ENCODE data around the gene ZBTB7B. TPM values are rescaled to one million over a fixed set of nuclear protein-coding genes. Genes with fewer than 3 reads are reported as not detected.

ZBTB7B gene
- total and polyA plus RNA-seq, 9 of the 15 experiments (the other 6 are each of a cell fraction or from before 2014, with no cell fraction given): 0.04 to 46.5 (median 15.2) TPM

GRCh38 chr1:154993572-154994268 is 8.9 kb upstream of the ZBTB7B start, which contains the start of gene LENEP (continued):
- TF ChIP-seq HCFC1 (IDR thresholded peaks at IDR 0.05; ENCODE audit: low read depth, low read length): no peak
- no peak for TF ChIP-seq GTF3C2 (IDR thresholded peaks at IDR 0.05; ENCODE audit: borderline replicate concordance, extremely low read depth, insufficient read length)
- no peak for TF ChIP-seq SIRT6 (IDR thresholded peaks at IDR 0.05; ENCODE audit: low read depth, low read length)
- TF ChIP-seq FOSL1 (tag; conservative IDR thresholded peaks at IDR 0.05): 0 out of 2 replicates have a peak, but pooled peaks have one; percentile 11
- TF ChIP-seq ZNF165 (CRISPR knock-in tag; IDR thresholded peaks at IDR 0.05; ENCODE audit: borderline replicate concordance): no peak
- TF ChIP-seq SMARCA4 (IDR thresholded peaks at IDR 0.05): no peak
- TF ChIP-seq CXXC5 (CRISPR knock-in tag; IDR thresholded peaks at IDR 0.05): no peak
- 0 out of 2 replicates have a peak, but pooled peaks have one; percentile 30 for TF ChIP-seq RBFOX2 (IDR thresholded peaks at IDR 0.05; ENCODE audit: low read depth, low read length)
- peak; percentile 41; the same call in 1 of the 2 replicates for TF ChIP-seq SUPT5H (IDR thresholded peaks at IDR 0.05)
- TF ChIP-seq ZFX (CRISPR knock-in tag; IDR thresholded peaks at IDR 0.05): no peak
- no peak for TF ChIP-seq THRAP3 (IDR thresholded peaks at IDR 0.05; ENCODE audit: borderline replicate concordance)
- no peak for TF ChIP-seq ZNF830 (CRISPR knock-in tag; IDR thresholded peaks at IDR 0.05)
- no peak for TF ChIP-seq MEF2A (IDR thresholded peaks at IDR 0.05; ENCODE audit: control insufficient read depth, low read depth, low read length)
- no peak for TF ChIP-seq THRA (IDR thresholded peaks at IDR 0.05)
- TF ChIP-seq NUFIP1 (IDR thresholded peaks at IDR 0.05; ENCODE audit: partially characterized antibody): no peak
- TF ChIP-seq CEBPG (CRISPR knock-in tag; IDR thresholded peaks at IDR 0.05): no peak
- TF ChIP-seq CEBPG (tag; conservative IDR thresholded peaks at IDR 0.05 in 1 of 2, IDR thresholded peaks at IDR 0.05 in 1 of 2): no peak
- TF ChIP-seq JUN (IDR thresholded peaks at IDR 0.05; ENCODE audit: borderline replicate concordance, low read depth, low read length): no peak
- TF ChIP-seq JUN (CRISPR knock-in tag; IDR thresholded peaks at IDR 0.05; ENCODE audit: borderline replicate concordance): no peak
- TF ChIP-seq TCF3 (CRISPR knock-in tag; IDR thresholded peaks at IDR 0.05): 0 out of 2 replicates have a peak, but pooled peaks have one; percentile 13
- TF ChIP-seq POLR2G (IDR thresholded peaks at IDR 0.05; ENCODE audit: low read depth, low read length): peak; percentile 43; the same call in 1 of the 2 replicates
- TF ChIP-seq MTA3 (IDR thresholded peaks at IDR 0.05; ENCODE audit: borderline replicate concordance): no peak
- no peak for TF ChIP-seq ETV6 (IDR thresholded peaks at IDR 0.05; ENCODE audit: borderline replicate concordance in 1 of 2, low read depth in 2 of 2, low read length in 1 of 2)
- no peak for TF ChIP-seq ETV6 (CRISPR knock-in tag; IDR thresholded peaks at IDR 0.05; ENCODE audit: borderline replicate concordance)
- no peak for TF ChIP-seq TARDBP (IDR thresholded peaks at IDR 0.05)
- TF ChIP-seq CBFB (CRISPR knock-in tag; IDR thresholded peaks at IDR 0.05): no peak

Measured in K562 (cell line).